AG09319 (cell line): ENCODE data around the gene SPATA9.
"Not testable (repeated sequence)": the region's sequence is repeated elsewhere in the genome, so short reads cannot be mapped to it uniquely, and the experiment has no call there.

Experiments
- DNase-seq: peaks from one replicate; pipeline ENCODE4 v3.0.0-alpha.2; 2010; ENCODE audit warnings: low read depth; ENCODE audit errors: extremely low read depth
- CTCF ChIP-seq: IDR thresholded peaks from 2 replicates; pipeline ENCODE4 v1.5.1; 2011; ENCODE audit warnings: low read depth, mild to moderate bottlenecking, inconsistent platforms, low read length, moderate library complexity

Gene SPATA9

GRCh38 chr5:95634081-95634480 lies 48.7 kb downstream of the SPATA9 start:
- no peak for DNase-seq
- TF ChIP-seq CTCF: no peak

GRCh38 chr5:95633671-95634070 lies 49.1 kb downstream of the SPATA9 start:
- DNase-seq: no peak
- no peak for TF ChIP-seq CTCF

DNA sequence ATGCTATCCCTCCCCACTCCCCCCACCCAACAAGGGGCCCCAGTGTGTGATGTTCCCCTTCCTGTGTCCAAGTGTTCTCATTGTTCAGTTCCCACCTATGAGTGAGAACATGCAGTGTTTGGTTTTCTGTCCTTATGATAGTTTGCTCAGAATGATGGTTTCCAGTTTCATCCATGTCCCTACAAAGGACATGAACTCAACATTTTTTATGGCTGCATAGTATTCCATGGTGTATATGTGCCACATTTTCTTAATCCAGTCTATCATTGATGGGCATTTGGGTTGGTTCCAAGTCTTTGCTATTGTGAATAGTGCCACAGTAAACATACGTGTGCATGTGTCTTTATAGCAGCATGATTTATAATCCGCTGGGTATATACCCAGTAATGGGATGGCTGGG lies 49.8 kb downstream of the SPATA9 start:
- DNase-seq: not testable (repeated sequence)

DNA sequence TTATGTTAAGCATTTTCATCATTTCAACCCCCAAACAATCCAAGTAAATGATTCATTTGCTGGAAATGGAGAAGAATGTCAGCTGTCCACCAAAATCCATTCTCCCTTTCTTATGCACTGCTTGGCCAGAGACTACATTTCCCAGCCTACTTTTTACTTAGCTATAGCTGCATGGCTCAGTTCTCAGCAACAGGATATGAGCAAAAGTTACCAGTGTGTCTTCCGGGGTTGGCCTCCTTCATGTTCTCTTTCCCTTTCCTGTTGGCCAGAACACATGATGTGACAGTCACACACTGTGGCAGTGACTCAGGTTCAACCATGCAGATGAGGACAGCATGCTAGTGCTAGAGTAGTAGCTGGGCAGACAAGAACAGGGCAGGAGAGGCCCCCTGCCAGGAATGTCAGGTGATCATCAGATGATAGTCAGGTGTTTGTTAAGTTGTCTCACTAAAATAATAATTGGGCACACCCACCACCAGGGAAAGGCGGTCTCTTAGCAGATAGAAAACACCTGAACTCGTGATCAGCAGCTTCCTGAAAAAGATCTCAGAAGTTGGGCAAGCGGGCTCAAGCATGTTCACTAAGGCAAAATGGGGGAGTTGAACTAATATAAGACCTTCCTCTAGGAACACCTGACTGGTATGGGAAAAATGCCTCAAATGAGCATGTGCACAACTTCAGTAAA lies 50.7 kb downstream of the SPATA9 start:
- TF ChIP-seq CTCF: no peak
- DNase-seq: no peak

DNA sequence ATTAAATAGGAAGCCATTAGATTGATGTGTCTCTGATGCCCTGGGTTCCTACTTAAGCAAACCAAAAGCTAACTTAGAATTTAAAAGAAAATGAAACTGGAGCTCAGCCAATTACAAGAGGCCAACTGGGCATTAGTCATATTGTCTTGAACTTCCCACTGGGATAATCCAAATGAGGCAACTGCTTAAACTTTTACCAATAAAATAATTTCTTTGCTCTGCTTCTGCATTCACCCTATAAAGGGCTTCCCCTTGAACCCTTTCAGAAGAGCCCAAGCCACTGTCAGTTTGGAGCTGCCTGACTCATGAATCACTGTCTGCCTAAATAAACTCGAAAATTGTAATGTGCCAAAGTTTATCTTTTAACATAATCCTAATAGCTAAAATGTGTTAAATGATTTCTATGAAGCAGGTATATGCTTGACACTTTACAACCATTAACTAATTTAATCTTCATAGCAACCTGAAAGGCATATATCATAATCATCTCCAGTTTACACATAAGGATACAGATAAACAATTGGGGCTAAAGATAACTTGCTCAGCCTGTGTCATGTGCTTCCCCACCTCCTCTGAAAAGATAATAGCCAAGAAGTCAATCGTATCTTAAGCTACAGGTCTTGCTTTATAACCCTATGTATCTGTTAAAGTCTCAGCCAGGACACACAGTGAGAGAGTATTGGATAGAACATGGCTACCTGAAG lies 51.4 kb downstream of the SPATA9 start:
- peak; percentile 46 for DNase-seq
- TF ChIP-seq CTCF: no peak

GRCh38 chr5:95630394-95630917 lies 52.3 kb downstream of the SPATA9 start:
- no peak for DNase-seq

DNA sequence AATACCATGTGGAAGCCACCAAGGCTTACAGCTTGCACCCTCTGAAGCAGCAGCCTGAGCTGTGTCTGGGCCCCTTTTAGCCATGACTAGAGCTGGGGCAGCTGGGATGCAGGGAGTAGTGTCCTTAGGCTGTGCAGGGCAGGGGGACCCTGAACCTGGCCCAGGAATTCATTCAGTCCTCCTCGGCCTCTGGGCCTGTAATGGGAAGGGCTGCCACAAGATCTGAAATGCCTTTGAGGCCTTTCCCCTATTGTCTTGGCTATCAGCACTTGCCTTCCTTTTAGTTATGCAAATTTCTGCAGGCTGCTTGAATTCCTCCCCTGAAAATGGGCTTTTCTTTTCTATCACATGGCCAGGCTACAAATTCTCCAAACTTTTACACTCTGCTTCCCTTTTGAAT lies 53.9 kb downstream of the SPATA9 start:
- DNase-seq: no peak
- TF ChIP-seq CTCF: no peak

More at GRCh38 chr5:95630394-95630917, 52.3 kb downstream of the SPATA9 start:
- TF ChIP-seq CTCF: no peak
